RKO (cell line): ENCODE results near the gene SLC25A26.
"Not testable (repeated sequence)": the region's sequence is repeated elsewhere in the genome, so short reads cannot be mapped to it uniquely, and the experiment has no call there.

Source experiments
- DNase-seq: peaks from one replicate; pipeline ENCODE4 v3.0.0-alpha.2; 2016; ENCODE audit warnings: low spot score

The SLC25A26 gene

DNA sequence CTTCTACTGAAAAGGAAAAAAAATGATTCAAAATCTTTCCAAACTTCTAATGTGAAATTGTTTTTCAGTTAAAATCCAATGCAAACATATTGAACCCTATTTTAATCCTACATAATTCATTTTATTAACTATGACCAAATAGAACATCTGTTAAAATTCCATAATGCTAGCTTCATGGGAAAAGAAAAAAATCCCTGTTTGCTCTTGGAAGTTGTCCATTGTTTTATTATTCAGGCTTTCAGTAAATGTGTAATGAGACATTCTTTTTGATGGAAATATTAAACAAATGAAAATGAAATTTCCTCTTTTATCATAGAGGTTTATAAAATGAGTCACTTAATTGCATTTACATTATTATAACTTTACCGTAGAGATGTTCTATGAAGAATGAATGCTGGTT, 49.5 kb downstream of the SLC25A26 start:
- DNase-seq: no peak

DNA sequence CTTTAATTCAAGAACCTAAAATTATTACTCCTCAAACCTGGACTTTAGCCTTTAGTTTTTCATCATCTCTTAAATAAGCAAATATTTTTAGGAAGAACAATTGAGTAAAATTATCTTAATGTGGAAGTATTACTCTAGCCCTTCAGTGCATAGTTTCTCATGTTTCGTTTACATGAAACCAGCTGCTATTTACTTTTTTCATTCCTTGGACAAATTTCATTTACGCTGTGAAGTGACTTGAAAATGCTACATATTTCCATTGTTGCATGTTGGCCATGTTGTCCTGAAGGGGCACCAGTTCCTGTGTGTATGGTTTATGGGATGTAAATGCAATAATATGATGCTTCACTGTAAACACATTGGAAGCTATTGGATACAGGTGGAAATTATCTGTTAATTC, 49.9 kb downstream of the SLC25A26 start:
- DNase-seq: no peak

DNA sequence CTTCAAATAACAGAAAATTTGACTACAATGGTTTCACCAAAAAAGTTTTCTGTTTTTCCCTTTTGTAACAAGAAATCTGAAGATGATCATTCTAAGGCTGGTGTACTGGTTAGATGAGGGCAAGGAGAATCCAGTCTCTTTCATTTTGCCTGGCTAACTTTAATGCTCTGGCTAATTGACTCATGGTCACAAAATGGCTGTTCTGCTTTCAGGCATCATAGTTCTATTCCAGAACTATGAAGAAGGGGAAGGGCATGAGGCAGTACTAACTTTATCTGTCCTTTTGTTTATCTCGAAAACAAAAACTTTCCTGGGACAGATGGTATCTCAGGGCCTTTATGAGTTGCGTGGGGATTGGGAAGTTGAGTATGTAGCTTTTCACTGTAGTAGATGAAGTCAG, 50.4 kb downstream of the SLC25A26 start:
- no peak for DNase-seq

DNA sequence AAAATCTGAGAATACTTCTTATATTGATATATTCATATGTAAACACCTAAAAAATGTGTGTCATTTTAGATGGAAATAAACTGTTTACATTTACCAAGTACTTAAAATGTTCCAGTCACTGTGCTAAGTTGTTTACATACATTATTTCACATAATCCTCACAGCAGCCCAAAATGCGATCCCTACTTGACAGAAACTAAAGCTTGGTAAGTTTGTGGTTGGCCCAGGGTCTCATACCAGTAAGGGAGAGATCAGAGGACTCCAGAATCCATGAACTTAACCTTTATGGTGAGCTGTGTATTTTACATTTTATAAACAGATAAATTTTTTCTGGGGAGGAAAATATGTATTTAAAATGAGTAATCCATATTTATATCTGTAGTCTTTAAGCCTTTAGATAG, 51.2 kb downstream of the SLC25A26 start:
- no peak for DNase-seq

DNA sequence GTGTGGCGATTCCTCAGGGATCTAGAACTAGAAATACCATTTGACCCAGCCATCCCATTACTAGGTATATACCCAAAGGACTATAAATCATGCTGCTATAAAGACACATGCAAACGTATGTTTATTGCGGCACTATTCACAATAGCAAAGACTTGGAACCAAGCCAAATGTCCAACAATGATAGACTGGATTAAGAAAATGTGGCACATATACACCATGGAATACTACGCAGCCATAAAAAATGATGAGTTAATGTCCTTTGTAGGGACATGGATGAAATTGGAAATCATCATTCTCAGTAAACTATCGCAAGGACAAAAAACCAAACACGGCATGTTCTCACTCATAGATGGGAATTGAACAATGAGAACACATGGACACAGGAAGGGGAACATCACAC, 54.0 kb downstream of the SLC25A26 start:
- DNase-seq: not testable (repeated sequence)

DNA sequence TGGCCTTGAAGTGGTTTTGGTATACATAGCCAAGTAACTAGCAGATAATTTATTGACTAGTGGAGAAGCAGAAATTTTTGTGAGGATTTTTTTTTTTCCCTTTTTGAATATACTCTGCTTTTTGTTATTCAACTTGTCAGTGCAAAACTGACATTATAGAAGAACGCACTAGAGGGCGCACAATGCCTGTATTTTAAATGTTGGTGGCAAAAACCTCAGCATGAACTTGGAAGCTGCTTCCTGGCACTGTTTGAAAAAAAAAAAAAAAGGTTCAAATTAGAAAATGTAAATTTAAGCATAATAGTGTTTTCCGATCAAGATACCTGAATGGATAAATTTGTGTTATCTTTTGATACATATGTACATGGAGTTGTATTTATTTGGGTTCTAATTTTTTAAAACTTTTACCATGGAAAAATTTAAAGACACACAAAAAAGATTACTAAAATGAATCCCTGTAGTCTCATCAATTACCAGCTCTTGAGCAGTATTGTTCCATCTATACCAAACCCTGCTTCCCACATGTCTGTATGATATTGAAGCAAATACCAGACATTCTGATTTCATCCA, 56.0 kb downstream of the SLC25A26 start:
- DNase-seq: peak; percentile 73

DNA sequence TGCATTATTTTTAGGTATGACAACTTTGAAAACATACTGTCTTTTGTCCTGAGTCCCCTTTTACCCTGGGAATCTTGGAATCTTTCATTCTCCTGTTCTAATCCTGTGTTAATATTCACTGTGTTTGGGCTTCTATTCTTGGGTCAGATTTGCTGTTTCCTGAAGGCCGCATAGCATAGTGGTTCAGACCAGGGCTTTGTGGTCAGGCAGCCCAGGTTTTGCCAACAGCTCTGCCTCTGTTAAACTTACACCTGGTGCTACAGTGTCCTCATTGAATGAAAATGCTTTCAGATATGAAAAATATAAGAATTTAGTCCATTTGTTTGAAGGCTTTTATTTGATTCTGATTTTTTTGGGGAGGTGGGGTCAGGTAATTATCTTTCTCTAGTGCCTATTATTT, 58.4 kb downstream of the SLC25A26 start:
- no peak for DNase-seq

DNA sequence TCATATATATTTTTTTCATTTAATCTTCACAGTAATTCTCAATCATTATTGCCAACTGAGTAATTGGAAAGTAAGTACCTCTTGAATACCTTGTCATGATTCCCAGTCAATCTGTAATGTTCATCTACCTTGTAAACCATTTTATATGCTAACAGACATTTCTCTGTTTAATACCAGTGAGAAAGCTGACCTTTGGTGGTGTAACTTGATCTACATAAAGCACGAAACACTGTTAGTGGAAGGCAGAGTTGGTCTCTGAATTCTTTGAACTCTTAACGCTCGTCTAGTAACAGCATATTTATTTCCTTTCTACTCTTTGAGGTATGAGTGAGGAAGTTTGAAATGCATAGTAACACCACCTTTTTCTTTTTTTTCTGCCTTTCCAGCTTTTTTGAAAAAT, 59.5 kb downstream of the SLC25A26 start:
- no peak for DNase-seq

DNA sequence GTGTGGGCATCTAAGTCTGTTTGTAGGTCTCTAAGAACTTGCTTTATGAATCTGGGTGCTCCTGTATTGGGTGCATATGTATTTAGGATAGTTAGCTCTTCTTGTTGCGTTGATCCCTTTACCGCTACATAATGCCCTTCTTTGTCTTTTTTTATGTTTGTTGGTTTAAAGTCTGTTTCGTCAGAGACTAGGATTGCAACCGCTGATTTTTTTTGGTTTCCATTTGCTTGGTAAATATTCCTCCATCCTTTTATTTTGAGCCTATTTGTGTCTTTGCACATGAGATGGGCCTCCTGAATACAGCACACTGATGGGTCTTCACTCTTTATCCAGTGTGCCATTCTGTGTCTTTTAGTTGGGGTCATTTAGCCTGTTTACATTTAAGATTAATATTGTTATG, 71.1 kb downstream of the SLC25A26 start:
- not testable (repeated sequence) for DNase-seq

DNA sequence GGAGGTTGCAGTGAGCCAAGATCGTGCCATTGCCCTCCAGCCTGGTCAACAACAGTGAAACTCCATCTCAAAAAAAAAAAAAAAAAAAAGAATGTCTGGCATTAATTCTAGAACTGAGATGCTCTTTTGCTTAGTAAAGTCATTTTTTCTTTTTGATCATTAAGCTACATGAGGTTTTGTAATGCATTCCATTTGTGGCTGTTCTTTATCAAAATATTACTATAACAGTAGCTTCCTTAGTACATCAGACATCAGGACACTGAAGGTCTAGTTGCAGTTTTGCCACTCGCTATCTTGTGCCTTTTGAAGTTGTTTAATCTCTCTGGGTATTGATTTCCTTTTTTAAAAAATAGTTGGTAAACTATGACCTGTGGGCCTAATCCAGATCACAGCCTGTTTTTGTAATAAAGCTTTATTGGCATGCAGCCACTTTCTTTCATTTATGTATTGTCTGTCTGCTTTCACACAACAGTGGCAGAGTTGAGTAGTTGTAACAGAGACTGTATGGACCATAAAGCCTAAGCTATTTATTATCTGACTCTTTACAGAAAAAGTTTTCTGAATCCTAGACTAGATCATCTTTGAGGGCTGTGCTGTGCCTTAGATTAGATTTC, 76.6 kb downstream of the SLC25A26 start:
- no peak for DNase-seq

DNA sequence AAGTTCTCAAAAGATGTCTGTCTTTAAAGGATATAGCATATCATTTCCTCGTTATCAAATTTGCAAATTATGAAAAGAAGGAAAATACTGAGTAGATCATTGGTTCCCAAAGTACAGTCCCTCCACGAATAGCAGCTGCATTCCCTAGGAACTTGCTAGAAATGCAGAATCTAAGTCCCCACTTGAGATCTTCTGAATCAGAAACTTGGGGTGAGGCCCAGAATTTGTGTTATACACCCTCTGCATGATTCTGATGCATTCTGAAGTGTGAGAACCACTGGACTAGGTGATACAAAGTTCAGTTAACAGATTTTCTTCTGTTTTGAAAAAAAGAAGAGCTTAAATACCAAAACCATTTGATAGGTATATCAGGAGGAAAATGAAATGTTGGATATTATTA, 77.1 kb downstream of the SLC25A26 start:
- no peak for DNase-seq

DNA sequence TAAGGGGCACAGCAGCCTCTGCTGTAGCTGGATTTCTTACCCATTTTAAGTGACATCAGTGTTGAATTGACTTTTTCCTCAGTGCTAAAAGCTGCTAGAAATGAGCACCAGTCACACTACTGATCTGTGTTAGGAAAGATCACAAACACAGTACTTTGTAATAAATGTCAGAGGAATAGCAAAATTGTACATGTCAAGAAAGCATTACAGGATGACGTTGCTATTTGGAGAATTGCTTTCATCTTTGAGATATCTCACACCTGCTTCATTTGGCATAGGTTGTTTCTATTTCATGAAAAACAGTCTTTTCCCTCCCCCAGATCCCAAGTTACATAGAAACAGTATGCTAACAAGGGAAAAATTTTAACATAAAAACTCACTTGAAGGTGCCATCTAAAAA, 77.8 kb downstream of the SLC25A26 start:
- no peak for DNase-seq

DNA sequence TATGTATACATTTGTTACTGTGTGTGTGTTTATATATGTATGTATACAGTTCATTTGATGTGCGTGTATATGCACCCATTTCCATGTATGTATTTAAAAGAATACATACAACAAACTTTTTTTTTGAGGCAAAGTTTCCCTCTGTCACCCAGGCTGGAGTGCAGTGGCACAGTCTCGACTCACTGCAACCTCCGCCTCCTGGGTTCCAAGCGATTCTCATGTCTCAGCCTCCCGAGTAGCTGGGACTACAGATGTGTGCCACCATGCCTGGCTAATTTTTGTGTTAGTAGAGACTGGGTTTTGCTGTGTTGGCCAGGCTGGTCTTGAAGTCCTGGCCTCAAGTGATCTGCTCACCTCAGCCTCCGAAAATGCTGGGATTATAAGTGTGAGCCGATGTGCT, 78.3 kb downstream of the SLC25A26 start:
- DNase-seq: not testable (repeated sequence)

DNA sequence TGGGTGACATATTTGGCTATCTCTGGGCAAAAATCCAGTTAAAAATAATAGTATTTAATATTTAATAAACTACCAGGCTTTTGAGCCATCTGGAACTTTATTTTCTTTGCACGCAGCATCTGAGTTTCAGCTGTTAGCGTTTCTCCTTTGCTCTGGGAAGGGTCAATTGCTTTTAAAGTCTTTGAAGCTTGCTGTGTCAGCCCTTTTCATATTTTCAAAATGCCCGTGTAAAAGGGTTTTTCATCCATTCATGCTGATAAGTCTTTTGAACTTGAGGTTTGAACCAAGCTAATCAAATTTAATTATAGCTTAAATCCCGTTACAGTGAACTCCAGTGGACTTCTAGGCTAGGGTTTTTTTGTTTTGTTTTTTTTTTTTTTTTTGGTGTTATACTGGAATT, 79.1 kb downstream of the SLC25A26 start:
- DNase-seq: no peak

DNA sequence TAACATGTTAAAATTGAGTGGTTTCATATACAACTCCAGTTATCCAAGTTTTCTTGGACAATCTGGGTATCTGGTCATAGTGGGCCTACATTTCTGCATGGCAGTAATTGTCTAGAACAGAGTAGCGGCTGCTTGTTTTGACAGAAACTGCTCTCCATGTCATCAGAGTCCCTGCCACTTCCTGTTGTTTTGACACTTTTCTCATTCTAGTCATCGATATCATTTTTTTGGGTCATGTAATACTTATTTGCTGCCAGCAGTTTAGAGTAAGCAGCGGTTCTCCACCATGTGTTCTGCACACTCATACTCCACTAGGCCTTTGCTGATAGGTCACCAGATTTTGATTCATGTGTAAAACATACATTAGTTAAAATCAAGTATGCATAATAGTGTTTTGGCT, 81.5 kb downstream of the SLC25A26 start:
- DNase-seq: peak; percentile 5

DNA sequence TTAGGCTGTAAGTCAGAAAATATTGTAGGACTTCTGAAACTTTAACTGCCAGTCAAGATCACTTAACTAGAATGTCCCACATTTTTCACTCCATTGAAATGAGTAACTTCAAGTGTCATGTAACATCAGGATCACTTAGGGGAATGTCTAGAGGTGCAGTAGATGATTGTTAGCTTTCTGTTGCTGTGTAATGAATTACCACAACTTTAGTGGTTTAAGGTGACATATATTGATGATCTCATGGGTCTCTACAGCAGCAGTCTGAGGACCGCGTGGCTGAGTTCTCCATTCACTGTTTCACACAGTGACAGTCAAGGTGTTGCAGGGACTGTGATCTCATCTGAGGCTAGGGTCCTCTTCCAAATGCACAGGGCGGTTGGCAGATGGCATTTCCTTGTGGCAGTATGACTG, 82.7 kb downstream of the SLC25A26 start:
- DNase-seq: no peak

DNA sequence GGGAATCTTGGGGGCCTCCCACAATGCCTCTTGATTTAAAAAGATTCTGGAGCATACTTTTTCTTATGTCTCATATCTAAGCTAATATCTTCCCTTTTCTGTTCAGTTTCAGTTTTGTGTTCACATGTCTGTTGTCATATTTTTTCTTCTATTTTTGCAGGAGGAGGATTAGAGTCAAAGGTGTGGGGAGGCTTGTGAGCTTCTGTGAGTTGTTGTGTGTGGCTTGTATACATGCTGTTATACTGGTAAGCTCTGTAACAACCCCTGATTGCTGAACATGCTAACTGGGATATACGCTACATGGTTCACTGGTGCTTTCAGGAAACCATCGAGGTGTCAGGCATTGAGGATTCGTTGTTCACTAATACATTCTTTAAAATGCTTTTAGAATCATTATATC, 83.5 kb downstream of the SLC25A26 start:
- DNase-seq: no peak

DNA sequence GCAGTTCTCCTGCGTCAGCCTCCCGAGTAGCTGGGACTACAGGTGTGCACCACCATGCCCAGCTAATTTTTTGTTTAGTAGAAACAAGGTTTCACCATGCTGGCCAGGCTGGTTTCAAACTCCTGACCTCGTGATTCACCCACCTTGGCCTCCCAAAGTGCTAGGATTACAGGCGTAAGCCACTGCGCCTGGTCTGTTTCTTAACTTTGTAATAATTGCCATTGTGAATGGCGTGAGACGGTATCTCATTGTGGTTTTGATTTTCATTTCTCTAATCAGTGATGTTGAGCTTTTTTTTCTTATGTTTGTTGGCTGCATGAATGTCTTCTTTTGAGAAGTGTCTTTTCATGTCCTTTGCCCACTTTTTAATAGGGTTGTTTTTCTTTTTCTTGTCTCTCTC, 85.3 kb downstream of the SLC25A26 start:
- DNase-seq: not testable (repeated sequence)

DNA sequence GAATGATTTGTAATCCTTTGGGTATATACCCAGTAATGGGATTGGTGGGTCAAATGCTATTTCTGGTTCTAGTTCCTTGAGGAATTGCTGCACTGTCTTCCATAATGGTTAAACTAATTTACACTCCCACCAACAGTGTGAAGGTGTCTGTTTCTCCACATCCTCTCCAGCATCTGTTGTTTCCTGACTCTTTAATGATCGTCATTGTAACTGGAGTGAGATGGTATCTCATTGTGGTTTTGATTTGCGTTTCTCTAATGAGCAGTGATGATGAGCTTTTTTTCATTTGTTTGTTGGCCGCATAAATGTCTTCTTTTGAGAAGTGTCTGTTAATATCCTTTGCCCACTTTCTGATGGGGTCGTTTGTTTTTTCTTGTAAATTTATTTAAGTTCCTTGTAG, 86.2 kb downstream of the SLC25A26 start:
- not testable (repeated sequence) for DNase-seq

DNA sequence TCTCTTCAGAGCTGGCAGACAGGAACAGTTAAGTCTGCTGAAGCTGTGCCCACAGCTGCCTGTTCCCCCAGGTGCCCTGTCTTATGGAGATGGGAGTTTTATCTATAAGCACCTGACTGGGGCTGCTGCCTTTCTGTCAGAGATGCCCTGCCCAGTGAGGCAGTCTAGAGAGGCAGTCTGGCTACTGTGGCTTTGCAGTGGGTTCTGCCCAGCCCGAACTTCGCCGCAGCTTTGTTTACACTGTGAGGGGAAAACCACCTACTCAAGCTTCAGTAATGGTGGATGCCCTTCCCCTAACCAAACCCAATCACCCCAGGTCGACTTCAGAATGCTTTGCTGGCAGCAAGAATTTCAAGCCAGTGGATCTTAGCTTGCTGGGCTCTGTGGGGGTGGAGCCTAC, 91.2 kb downstream of the SLC25A26 start:
- DNase-seq: no peak

DNA sequence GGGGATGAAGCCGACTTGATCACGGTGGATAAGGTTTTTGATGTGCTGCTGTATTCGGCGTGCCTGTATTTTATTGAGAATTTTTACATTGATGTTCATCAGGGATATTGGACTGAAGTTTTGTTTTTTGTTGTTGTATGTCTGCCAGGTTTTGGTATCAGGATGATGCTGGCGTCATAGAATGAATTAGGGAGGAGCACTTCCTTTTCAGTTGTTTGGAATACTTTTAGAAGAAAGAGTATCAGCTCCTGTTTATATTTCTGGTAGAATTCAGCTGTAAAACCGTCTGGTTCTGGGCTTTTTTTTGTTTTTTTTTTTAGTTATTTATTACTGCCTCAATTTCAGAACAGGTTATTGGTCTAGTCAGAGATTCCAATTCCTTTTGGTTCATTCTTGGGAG, 93.7 kb downstream of the SLC25A26 start:
- DNase-seq: no peak

DNA sequence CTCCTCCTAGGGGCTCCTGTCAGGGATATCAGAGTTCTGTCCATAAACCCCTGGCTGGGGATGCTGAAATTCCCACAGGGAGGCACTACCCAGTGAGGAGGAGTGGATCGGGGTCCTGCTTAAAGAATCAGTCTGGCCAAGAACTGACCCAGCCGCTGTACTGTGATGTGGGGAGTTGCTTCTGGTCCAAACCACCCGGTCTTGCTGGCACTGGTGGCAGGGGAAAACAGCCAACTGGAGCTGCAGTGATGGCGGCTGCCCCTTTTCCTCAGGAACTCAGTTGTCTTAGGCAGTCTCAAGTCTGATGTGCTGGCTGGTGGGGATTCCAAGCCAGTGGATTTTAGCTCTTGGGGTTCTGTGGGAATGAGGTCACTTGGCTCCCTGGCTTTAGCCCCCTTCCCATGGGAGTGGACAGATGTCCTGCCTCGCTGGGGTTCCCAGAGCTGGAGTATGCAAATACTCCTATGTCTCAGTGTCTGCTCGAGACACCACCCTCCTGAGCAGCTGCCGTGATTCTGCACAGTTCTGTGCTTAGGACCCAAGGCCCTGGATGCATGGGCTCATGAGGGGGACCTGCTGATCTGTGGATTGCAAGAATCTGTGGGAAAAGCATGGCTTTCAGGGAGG, 97.1 kb downstream of the SLC25A26 start:
- no peak for DNase-seq

DNA sequence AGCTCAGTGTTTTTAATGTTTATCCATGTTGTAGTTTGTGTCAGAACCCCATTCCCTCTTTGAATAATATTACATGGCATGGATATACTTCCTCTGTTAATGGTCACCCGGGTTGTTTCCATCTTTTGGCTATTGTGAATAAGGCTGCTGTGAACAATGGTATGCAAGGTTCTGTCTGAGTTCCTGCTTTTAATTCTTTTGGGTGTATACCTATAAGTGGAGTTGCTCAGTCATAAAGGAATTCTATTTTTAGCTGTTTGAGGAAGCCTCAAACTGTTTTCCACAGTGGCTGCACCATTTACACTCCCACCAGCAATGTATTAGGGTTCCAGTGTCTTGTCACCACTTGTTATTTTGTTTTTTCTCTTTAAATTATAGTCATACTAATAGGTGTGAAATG, 99.6 kb downstream of the SLC25A26 start:
- DNase-seq: no peak

DNA sequence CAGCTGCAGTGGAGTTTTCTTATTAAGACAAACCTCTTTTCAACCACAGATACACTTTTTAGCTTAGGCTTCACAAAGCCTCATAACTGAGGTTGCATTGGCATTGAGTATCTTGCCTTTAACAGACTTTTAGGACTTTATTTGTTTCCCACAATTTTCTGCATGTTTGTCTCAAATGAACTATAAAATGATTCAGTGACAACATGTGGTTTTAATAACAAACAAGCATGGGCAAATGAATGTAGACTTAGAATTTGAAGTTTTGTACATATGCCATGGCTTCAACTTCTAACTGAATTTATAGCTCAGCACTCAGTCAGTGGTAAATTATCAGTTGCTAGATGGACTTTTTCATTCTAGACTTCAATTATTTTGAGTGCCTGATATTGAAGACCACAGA, 101.6 kb downstream of the SLC25A26 start:
- DNase-seq: no peak
